Epithelial cell of prostate (primary cell): ENCODE measurements around the gene DAZAP1.

Experiments
- DNase-seq: peaks from one replicate; pipeline ENCODE4 v3.0.0-alpha.2; 2011; ENCODE audit warnings: low read depth, low spot score
- H3K27ac ChIP-seq: fragments of 450-650 bp; 2 replicates; pipeline ENCODE4 v1.5.1; 2017; ENCODE audit warnings: mild to moderate bottlenecking

Gene DAZAP1

DNA sequence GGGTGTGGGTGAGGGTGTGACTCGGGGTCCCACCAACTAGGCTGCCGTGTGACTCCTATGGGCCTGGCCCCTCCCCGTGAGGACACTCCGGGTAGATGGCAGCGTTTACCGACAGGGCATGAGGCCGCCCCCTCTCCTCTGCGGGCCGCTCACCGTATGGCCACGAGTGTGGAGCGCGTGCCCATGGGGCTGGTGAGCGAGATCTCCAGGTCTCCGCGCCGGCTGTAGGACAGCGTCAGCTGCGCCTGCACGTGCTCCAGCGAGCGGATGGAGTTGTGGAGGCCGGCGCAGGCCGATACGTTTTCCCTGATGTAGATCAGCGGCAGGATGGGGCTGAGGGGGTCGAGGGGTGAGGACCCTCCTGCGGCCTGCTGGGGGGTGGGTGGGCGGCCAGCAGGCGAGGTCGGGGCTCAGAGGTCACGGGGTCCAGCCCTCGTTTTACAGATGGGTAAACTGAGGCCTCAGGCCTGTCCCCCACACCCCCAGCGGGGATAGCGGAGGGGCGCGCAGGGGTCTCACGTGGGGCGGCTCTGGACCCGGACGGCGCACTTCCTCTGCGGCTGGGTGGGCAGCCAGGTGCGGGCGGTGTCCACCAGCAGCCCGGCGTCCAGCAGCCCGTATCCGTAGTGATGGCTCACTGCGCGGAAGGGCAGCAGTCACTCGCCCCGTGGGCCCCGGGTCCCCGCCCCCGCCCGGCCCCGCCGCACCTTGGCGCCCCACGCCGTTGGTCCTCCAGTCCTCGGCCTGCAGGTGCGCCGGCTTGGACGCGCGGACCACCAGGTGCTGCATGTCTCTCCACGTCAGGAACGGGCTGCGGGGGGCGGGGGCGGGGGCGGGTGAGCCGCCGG, 76.0 kb downstream of the DAZAP1 start:
- no peak overlapping the region for H3K27ac ChIP-seq
- DNase-seq: no peak

DNA sequence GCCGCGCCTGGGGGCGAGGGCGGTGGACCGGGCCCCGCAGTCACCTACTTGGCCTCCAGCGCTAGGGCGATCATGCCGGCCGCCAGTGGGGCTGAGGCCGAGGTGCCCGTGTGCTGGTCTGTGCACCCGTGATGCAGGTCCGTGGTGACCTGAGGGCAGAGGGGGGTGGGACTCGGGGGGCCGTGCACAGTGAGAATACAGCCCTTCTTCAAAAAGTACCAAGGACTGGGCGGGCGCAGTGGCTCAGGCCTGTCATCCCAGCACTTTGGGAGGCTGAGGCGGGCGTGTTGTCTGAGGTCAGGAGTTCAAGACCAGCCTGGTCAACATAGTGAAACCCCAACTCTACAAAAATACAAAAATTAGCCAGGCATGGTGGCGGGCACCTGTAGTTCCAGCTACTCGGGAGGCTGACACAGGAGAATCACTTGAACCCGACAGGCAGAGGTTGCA, 76.6 kb downstream of the DAZAP1 start:
- no peak for DNase-seq
- no peak overlapping the region for H3K27ac ChIP-seq
